MM.1S (cell line): ENCODE measurements around the gene NCKAP5.

Source experiments
- DNase-seq: peaks from one replicate; pipeline ENCODE4 v3.0.0-alpha.2; 2015
- H2AFZ ChIP-seq: fragments of 300-600 bp; sonication (generic); 2 replicates; pipeline ENCODE4 v1.6.0; 2016; ENCODE audit warnings: antibody characterized with exemption, low read length
- H3F3A ChIP-seq: fragments of 300-600 bp; sonication (generic); 2 replicates; pipeline ENCODE4 v1.6.1; 2016; ENCODE audit warnings: mild to moderate bottlenecking, antibody characterized with exemption, low read length, moderate library complexity, mixed read lengths; ENCODE audit not compliant: insufficient read depth
- H3K27ac ChIP-seq: fragments of 300-600 bp; sonication (generic); 2 replicates; pipeline ENCODE4 v1.5.1; 2016; ENCODE audit warnings: mild to moderate bottlenecking, low read length
- H3K27me3 ChIP-seq: fragments of 300-600 bp; sonication (generic); replicated peaks from 2 replicates; pipeline ENCODE4 v1.6.0; 2016; ENCODE audit warnings: low read length; ENCODE audit not compliant: insufficient read depth
- H3K36me3 ChIP-seq: fragments of 300-600 bp; sonication (generic); replicated peaks from 2 replicates; pipeline ENCODE4 v1.6.1; 2016; ENCODE audit warnings: mild to moderate bottlenecking, low read length, mixed read lengths; ENCODE audit not compliant: insufficient read depth
- H3K4me1 ChIP-seq: fragments of 300-600 bp; sonication (generic); 2 replicates; pipeline ENCODE4 v1.6.1; 2016; ENCODE audit warnings: low read length, mixed read lengths
- H3K4me2 ChIP-seq: fragments of 300-600 bp; sonication (generic); 2 replicates; pipeline ENCODE4 v1.6.0; 2016; ENCODE audit warnings: low read depth, low read length
- H3K4me3 ChIP-seq: fragments of 300-600 bp; sonication (generic); 2 replicates; pipeline ENCODE4 v1.5.1; 2016; ENCODE audit warnings: low read length, mixed read lengths
- H3K79me2 ChIP-seq: fragments of 300-600 bp; sonication (generic); 2 replicates; pipeline ENCODE4 v1.6.1; 2016; ENCODE audit warnings: mixed run types, low read length, mixed read lengths
- H3K9ac ChIP-seq: fragments of 300-600 bp; sonication (generic); 2 replicates; pipeline ENCODE4 v1.6.1; 2016; ENCODE audit warnings: low read length, mixed read lengths
- H3K9me2 ChIP-seq: fragments of 300-600 bp; sonication (generic); replicated peaks from 2 replicates; pipeline ENCODE4 v1.6.1; 2016; ENCODE audit warnings: mild to moderate bottlenecking, low read length, mixed read lengths; ENCODE audit not compliant: insufficient read depth
- H3K9me3 ChIP-seq: fragments of 300-600 bp; sonication (generic); replicated peaks from 2 replicates; pipeline ENCODE4 v1.6.1; 2016; ENCODE audit warnings: mild to moderate bottlenecking, low read length, mixed read lengths; ENCODE audit not compliant: insufficient read depth
- H4K20me1 ChIP-seq: fragments of 300-600 bp; sonication (generic); 2 replicates; pipeline ENCODE4 v1.6.1; 2016; ENCODE audit warnings: mild to moderate bottlenecking, low read length, moderate library complexity, mixed read lengths; ENCODE audit not compliant: insufficient read depth
- CTCF ChIP-seq: fragments of 300-600 bp; sonication (generic); IDR thresholded peaks from 2 replicates; pipeline ENCODE4 v1.5.1; 2016; ENCODE audit warnings: antibody characterized with exemption, low read length, mixed read lengths
- EZH2 ChIP-seq: fragments of 300-600 bp; sonication (generic); optimal IDR thresholded peaks from 2 replicates; pipeline ENCODE3; 2017; ENCODE audit warnings: low read depth, mild to moderate bottlenecking, antibody characterized with exemption, low read length, mixed read lengths
- EZH2phosphoT487 ChIP-seq: fragments of 300-600 bp; sonication (generic); IDR thresholded peaks from 2 replicates; pipeline ENCODE4 v1.6.1; 2018; ENCODE audit warnings: antibody characterized with exemption, low read length

NCKAP5 gene

GRCh38 chr2:133264989-133265401, 303.3 kb downstream of the NCKAP5 start:
- Histone ChIP-seq H3K27me3 (no peaks in the 10 kb centered on the region), H2AFZ (no peak overlapping the region), H3K9me3 (no peaks in the 10 kb centered on the region), H3K79me2 (no peaks in the 10 kb centered on the region), H3K4me1 (no peaks in the 10 kb centered on the region), H3K9me2 (no peaks in the 10 kb centered on the region), H3K27ac (no peak overlapping the region), H3F3A (no peaks in the 10 kb centered on the region), H3K9ac (no peak overlapping the region), H3K4me3 (no peak overlapping the region), H3K4me2 (no peak overlapping the region), H4K20me1 (no peaks in the 10 kb centered on the region), H3K36me3 (no peaks in the 10 kb centered on the region)
- no peak for DNase-seq
- TF ChIP-seq CTCF (no peak), EZH2phosphoT487 (no peak), EZH2 (no peak)

- Histone ChIP-seq H3K4me2 (no peak overlapping the region), H3K9ac (no peak overlapping the region), H2AFZ (no peak overlapping the region), H3K4me3 (no peak overlapping the region), H3K4me1 (no peaks in the 10 kb centered on the region), H3K27ac (no peak overlapping the region), H3K79me2 (no peaks in the 10 kb centered on the region), H3K9me3 (no peaks in the 10 kb centered on the region), H3F3A (no peaks in the 10 kb centered on the region), H4K20me1 (no peaks in the 10 kb centered on the region), H3K36me3 (no peaks in the 10 kb centered on the region), H3K27me3 (no peaks in the 10 kb centered on the region), H3K9me2 (no peaks in the 10 kb centered on the region)
- TF ChIP-seq EZH2phosphoT487 (no peak), EZH2 (no peak), CTCF (0 out of 2 replicates have a peak, but pooled peaks have one; percentile 5)
- DNase-seq, result no peak
Measured at GRCh38 chr2:133262893-133263292, 305.4 kb downstream of the NCKAP5 start.

- Histone ChIP-seq H3K27ac (no peak overlapping the region), H3K9ac (no peak overlapping the region), H3K27me3 (no peaks in the 10 kb centered on the region), H2AFZ (no peak overlapping the region), H3K4me3 (no peak overlapping the region), H3K9me3 (no peaks in the 10 kb centered on the region), H3K4me1 (no peaks in the 10 kb centered on the region), H3K79me2 (no peaks in the 10 kb centered on the region), H4K20me1 (no peaks in the 10 kb centered on the region), H3F3A (no peaks in the 10 kb centered on the region), H3K4me2 (no peak overlapping the region), H3K9me2 (no peaks in the 10 kb centered on the region), H3K36me3 (no peaks in the 10 kb centered on the region)
- no peak for DNase-seq
- TF ChIP-seq CTCF (no peak), EZH2 (no peak), EZH2phosphoT487 (no peak)
Measured at GRCh38 chr2:133255360-133255759, 312.9 kb downstream of the NCKAP5 start.
